GM12878 (cell line): ENCODE data around the gene FAM222B. TPM values are rescaled to one million over a fixed set of nuclear protein-coding genes. Genes with fewer than 3 reads are reported as not detected.

Experiments used
- ASH2L ChIP-seq: fragments of 300-600, 200-600 bp; sonication (generic); IDR thresholded peaks from 2 replicates; pipeline ENCODE4 v1.6.1; 2017; ENCODE audit warnings: low read depth, mild to moderate bottlenecking, borderline replicate concordance
- BMI1 ChIP-seq: fragments of 450-650 bp; IDR thresholded peaks from 2 replicates; pipeline ENCODE4 v1.6.1; 2016; ENCODE audit warnings: mild to moderate bottlenecking, moderate library complexity, borderline replicate concordance
- CBX5 ChIP-seq: sonication (generic); IDR thresholded peaks from 2 replicates; pipeline ENCODE4 v1.6.1; 2016; ENCODE audit warnings: low read depth, moderate library complexity, mild to moderate bottlenecking, inconsistent platforms
- CEBPB ChIP-seq, 2 experiments: fragments of 150-350 bp in 1 of 2; IDR thresholded peaks; 2 replicates each; pipeline ENCODE4 v1.6.1; 2012 to 2014; ENCODE audit warnings: low read depth in 2 of 2, low read length in 2 of 2, borderline replicate concordance in 1 of 2, inconsistent platforms in 1 of 2
- CREB1 ChIP-seq: IDR thresholded peaks from 2 replicates; pipeline ENCODE4 v1.6.1; 2012; ENCODE audit warnings: low read depth, mild to moderate bottlenecking, inconsistent platforms
- EP300 ChIP-seq, 2 experiments: fragments of 150-350 bp in 1 of 2; IDR thresholded peaks; 2 replicates each; pipeline ENCODE4 v1.6.1; 2011 to 2012; ENCODE audit warnings: low read depth in 2 of 2, low read length in 2 of 2, borderline replicate concordance in 1 of 2, improper control_type of control experiment in 1 of 2, inconsistent platforms in 1 of 2; ENCODE audit not compliant: control insufficient read depth in 1 of 2
- FOXK2 ChIP-seq: fragments of 450-650 bp; IDR thresholded peaks from 2 replicates; pipeline ENCODE4 v1.6.1; 2017; ENCODE audit warnings: mild to moderate bottlenecking, moderate library complexity
- JUNB ChIP-seq: IDR thresholded peaks from 2 replicates; pipeline ENCODE4 v1.6.1; 2016; ENCODE audit warnings: antibody characterized with exemption, mild to moderate bottlenecking
- LARP7 ChIP-seq: fragments of 450-650 bp; IDR thresholded peaks from 2 replicates; pipeline ENCODE4 v1.6.1; 2017; ENCODE audit warnings: mild to moderate bottlenecking
- MEF2B ChIP-seq: fragments of 450-650 bp; IDR thresholded peaks from 2 replicates; pipeline ENCODE4 v1.6.1; 2018; ENCODE audit warnings: mild to moderate bottlenecking, moderate library complexity; ENCODE audit not compliant: partially characterized antibody, poor library complexity, severe bottlenecking
- MTA2 ChIP-seq: fragments of 450-650 bp; IDR thresholded peaks from 2 replicates; pipeline ENCODE4 v1.6.1; 2016; ENCODE audit warnings: low read depth, mild to moderate bottlenecking, moderate library complexity
- MYB ChIP-seq: fragments of 150-350 bp; IDR thresholded peaks from 2 replicates; pipeline ENCODE4 v1.6.1; 2014; ENCODE audit warnings: mild to moderate bottlenecking, low read depth, low read length, borderline replicate concordance
- PAX8 ChIP-seq: fragments of 450-650 bp; IDR thresholded peaks from 2 replicates; pipeline ENCODE4 v1.6.1; 2017; ENCODE audit warnings: mild to moderate bottlenecking, moderate library complexity
- SIN3A ChIP-seq: IDR thresholded peaks from 2 replicates; pipeline ENCODE4 v1.6.1; 2012; ENCODE audit warnings: low read depth, low read length, improper control_type of control experiment
- SREBF2 ChIP-seq: IDR thresholded peaks from 2 replicates; pipeline ENCODE4 v1.6.1; 2012; ENCODE audit warnings: mild to moderate bottlenecking, low read length
- STAT3 ChIP-seq: IDR thresholded peaks from 2 replicates; pipeline ENCODE4 v1.6.1; 2011; ENCODE audit warnings: low read depth, low read length, improper control_type of control experiment
- SUPT20H ChIP-seq: IDR thresholded peaks from 2 replicates; pipeline ENCODE4 v1.6.1; 2011; ENCODE audit warnings: low read depth, mild to moderate bottlenecking, low read length, moderate library complexity, borderline replicate concordance; ENCODE audit not compliant: control insufficient read depth
- TBL1XR1 ChIP-seq: IDR thresholded peaks from 2 replicates; pipeline ENCODE4 v1.6.1; 2012; ENCODE audit warnings: low read depth, low read length, improper control_type of control experiment
- TCF3 ChIP-seq: IDR thresholded peaks from 2 replicates; pipeline ENCODE4 v1.6.1; 2012; ENCODE audit warnings: low read depth, mild to moderate bottlenecking, low read length, borderline replicate concordance; ENCODE audit not compliant: insufficient read depth
- WRNIP1 ChIP-seq: IDR thresholded peaks from 2 replicates; pipeline ENCODE4 v1.6.1; 2011; ENCODE audit warnings: low read depth, low read length, improper control_type of control experiment, borderline replicate concordance
- polyA plus RNA-seq, 11 experiments: library from polyadenylated mRNA; depleted of rRNA in 4 of 11; unstranded in 6 of 11; stranded (reverse) in 5 of 11; fragments of >200 nt; fragmentation: Nextera tagmentation in 4 of 11; fragmentation: Illumina TruSeq in 1 of 11; extraction: Ambion mirVana in 4 of 11; extraction: Trizol in 1 of 11; gene quantifications; 1 replicate in 1 of 11; 2 replicates in 10 of 11; pipeline versions ENCODE4 v1.2.1 to v1.2.3, GENCODE V29; 2011 to 2016; ENCODE audit warnings: inconsistent platforms in 2 of 11, missing spikeins in 2 of 11, low read depth in 1 of 11
- total RNA-seq, 4 experiments: library from RNA; depleted of rRNA in 3 of 4; stranded (reverse); fragments of >200 nt in 3 of 4; fragmentation: Illumina TruSeq in 1 of 4; extraction: Trizol in 1 of 4; gene quantifications; 2 replicates each; pipeline versions ENCODE4 v1.2.1 to v1.2.3, GENCODE V29; 2013 to 2021
- TF ChIP-seq, protein P1 (sequence below): fragments of 450-650 bp; IDR thresholded peaks from 2 replicates; pipeline ENCODE4 v1.6.1; 2017; ENCODE audit warnings: antibody characterized with exemption, mild to moderate bottlenecking, moderate library complexity
- TF ChIP-seq, protein P2 (sequence below): fragments of 450-650 bp; formaldehyde crosslinking; IDR thresholded peaks from 2 replicates; pipeline ENCODE4 v1.4.0; 2022; ENCODE audit warnings: mild to moderate bottlenecking, moderate library complexity
- TF ChIP-seq, protein P3 (sequence below): IDR thresholded peaks from 2 replicates; pipeline ENCODE4 v1.6.1; 2011; ENCODE audit warnings: low read depth, low read length, improper control_type of control experiment, borderline replicate concordance

FAM222B gene
- total and polyA plus RNA-seq, 10 of the 15 experiments (the other 5 are each of a cell fraction or from before 2014, with no cell fraction given) = 2.8 to 18.3 (median 6.4) TPM

DNA sequence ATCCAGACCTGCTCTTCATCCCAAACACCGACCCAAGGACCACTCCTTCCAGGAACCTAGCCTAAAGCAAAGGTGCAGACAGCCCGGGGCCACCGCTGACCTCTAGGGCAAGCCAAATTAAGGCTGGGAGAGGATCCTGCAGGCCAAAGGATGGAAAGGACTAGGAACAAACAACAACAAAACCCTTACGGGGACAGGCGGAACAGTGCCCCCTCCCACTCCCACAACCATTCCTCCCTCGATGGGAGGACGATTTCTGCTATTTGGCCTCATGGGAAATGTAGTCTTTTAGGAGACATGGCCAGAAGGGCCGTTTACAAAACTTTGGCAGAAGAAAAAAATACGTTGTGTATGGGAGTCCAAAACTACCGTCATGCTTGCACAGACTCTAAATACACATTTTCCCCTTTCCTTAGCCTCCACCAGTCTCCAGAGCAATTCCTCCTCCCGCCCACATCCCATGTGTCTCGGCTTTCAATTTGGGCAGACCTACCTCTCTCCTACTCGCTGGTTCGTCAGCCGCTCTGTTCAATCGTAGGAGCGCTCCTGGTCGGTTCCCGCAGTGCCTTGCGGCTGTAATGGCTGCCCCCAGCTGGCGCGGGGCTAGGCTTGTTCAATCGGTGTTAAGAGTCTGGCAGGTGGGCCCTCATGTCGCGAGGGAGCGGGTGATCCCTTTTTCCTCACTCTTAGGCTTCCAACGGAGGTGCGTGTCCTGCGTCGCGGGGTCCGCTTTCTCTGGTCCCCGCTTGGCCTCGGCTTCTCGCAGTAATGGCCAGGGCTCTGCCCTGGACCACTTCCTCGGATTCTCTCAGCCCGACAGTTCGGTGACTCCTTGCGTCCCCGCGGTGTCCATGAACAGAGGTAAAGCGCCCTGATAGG is 12.1 kb upstream of the FAM222B start, which contains the start of gene ERAL1 (continued):
- TF ChIP-seq STAT3 (no peak), BMI1 (no peak), ASH2L (no peak), CREB1 (peak; percentile 65; the same call in 1 of the 2 replicates), MEF2B (no peak), JUNB (no peak), SIN3A (peak; percentile 75; the same call in 1 of the 2 replicates), PAX8 (no peak), WRNIP1 (no peak), SUPT20H (no peak), SREBF2 (no peak), CEBPB (IDR thresholded peaks at IDR 0.05; ENCODE audit: borderline replicate concordance in 1 of 2, low read depth in 2 of 2, low read length in 2 of 2) (no peak), EP300 (IDR thresholded peaks at IDR 0.05; ENCODE audit: borderline replicate concordance in 1 of 2, control insufficient read depth in 1 of 2, low read depth in 2 of 2, low read length in 2 of 2) (no peak), MTA2 (0 out of 2 replicates have a peak, but pooled peaks have one; percentile 7), MYB (no peak), CBX5 (no peak), LARP7 (no peak; the same call in 1 of the 2 replicates), FOXK2 (peak; percentile 58; the same call in 1 of the 2 replicates), TCF3 (0 out of 2 replicates have a peak, but pooled peaks have one; percentile 57), TBL1XR1 (no peak)
- TF ChIP-seq, protein P1, sequence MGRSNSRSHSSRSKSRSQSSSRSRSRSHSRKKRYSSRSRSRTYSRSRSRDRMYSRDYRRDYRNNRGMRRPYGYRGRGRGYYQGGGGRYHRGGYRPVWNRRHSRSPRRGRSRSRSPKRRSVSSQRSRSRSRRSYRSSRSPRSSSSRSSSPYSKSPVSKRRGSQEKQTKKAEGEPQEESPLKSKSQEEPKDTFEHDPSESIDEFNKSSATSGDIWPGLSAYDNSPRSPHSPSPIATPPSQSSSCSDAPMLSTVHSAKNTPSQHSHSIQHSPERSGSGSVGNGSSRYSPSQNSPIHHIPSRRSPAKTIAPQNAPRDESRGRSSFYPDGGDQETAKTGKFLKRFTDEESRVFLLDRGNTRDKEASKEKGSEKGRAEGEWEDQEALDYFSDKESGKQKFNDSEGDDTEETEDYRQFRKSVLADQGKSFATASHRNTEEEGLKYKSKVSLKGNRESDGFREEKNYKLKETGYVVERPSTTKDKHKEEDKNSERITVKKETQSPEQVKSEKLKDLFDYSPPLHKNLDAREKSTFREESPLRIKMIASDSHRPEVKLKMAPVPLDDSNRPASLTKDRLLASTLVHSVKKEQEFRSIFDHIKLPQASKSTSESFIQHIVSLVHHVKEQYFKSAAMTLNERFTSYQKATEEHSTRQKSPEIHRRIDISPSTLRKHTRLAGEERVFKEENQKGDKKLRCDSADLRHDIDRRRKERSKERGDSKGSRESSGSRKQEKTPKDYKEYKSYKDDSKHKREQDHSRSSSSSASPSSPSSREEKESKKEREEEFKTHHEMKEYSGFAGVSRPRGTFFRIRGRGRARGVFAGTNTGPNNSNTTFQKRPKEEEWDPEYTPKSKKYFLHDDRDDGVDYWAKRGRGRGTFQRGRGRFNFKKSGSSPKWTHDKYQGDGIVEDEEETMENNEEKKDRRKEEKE = no peak
- TF ChIP-seq, protein P2, sequence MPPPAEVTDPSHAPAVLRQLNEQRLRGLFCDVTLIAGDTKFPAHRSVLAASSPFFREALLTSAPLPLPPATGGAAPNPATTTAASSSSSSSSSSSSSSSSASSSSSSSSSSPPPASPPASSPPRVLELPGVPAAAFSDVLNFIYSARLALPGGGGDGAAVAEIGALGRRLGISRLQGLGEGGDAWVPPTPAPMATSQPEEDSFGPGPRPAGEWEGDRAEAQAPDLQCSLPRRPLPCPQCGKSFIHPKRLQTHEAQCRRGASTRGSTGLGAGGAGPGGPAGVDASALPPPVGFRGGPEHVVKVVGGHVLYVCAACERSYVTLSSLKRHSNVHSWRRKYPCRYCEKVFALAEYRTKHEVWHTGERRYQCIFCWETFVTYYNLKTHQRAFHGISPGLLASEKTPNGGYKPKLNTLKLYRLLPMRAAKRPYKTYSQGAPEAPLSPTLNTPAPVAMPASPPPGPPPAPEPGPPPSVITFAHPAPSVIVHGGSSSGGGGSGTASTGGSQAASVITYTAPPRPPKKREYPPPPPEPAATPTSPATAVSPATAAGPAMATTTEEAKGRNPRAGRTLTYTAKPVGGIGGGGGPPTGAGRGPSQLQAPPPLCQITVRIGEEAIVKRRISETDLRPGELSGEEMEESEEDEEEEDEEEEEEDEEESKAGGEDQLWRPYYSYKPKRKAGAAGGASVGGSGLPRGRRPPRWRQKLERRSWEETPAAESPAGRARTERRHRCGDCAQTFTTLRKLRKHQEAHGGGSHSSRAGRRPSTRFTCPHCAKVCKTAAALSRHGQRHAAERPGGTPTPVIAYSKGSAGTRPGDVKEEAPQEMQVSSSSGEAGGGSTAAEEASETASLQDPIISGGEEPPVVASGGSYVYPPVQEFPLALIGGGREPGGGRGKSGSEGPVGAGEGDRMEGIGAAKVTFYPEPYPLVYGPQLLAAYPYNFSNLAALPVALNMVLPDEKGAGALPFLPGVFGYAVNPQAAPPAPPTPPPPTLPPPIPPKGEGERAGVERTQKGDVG (CRISPR knock-in tag) = no peak
- TF ChIP-seq, protein P3, sequence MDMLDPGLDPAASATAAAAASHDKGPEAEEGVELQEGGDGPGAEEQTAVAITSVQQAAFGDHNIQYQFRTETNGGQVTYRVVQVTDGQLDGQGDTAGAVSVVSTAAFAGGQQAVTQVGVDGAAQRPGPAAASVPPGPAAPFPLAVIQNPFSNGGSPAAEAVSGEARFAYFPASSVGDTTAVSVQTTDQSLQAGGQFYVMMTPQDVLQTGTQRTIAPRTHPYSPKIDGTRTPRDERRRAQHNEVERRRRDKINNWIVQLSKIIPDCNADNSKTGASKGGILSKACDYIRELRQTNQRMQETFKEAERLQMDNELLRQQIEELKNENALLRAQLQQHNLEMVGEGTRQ = no peak; the same call in 1 of the 2 replicates
